GM23338 (cell line): ENCODE measurements around the gene PLEKHA8.

Source experiments
- CREB1 ChIP-seq: fragments of 250-450 bp; sonication (Bioruptor Pico); IDR thresholded peaks from 2 replicates; pipeline ENCODE4 v1.5.0; 2020; ENCODE audit warnings: low read depth, mild to moderate bottlenecking, moderate library complexity
- CTCF ChIP-seq, 2 experiments: fragments of 200-600 bp in 1 of 2; sonication (generic) in 1 of 2; conservative IDR thresholded peaks; 2 replicates each; pipeline versions ENCODE4 v1.5.1 to v1.6.1; 2016 to 2017; ENCODE audit warnings: antibody characterized with exemption in 2 of 2, low read depth in 2 of 2, mild to moderate bottlenecking in 2 of 2, moderate library complexity in 1 of 2
- ETS1 ChIP-seq: IDR thresholded peaks from 2 replicates; pipeline ENCODE4 v1.6.1; 2016; ENCODE audit warnings: antibody characterized with exemption
- EZH2 ChIP-seq: fragments of 200-600 bp; sonication (generic); IDR thresholded peaks from one replicate; pipeline ENCODE4 v1.8.0; 2017; ENCODE audit warnings: antibody characterized with exemption, mild to moderate bottlenecking, low read depth; ENCODE audit not compliant: unreplicated experiment
- EZH2phosphoT487 ChIP-seq: fragments of 200-600 bp; sonication (generic); IDR thresholded peaks from one replicate; pipeline ENCODE4 v1.8.1; 2018; ENCODE audit warnings: antibody characterized with exemption; ENCODE audit not compliant: unreplicated experiment
- JUNB ChIP-seq: IDR thresholded peaks from one replicate; pipeline ENCODE4 v1.6.1; 2016; ENCODE audit warnings: antibody characterized with exemption; ENCODE audit not compliant: unreplicated experiment
- NANOG ChIP-seq: IDR thresholded peaks from 2 replicates; pipeline ENCODE4 v1.6.1; 2016; ENCODE audit warnings: antibody characterized with exemption, borderline replicate concordance
- POLR2AphosphoS5 ChIP-seq: IDR thresholded peaks from 2 replicates; pipeline ENCODE4 v1.6.1; 2016; ENCODE audit warnings: antibody characterized with exemption, low read depth
- REST ChIP-seq: IDR thresholded peaks from one replicate; pipeline ENCODE4 v1.6.1; 2018; ENCODE audit warnings: antibody characterized with exemption; ENCODE audit not compliant: unreplicated experiment
- ZNF114 ChIP-seq: fragments of 250-450 bp; sonication (Bioruptor Pico); IDR thresholded peaks from 2 replicates; pipeline ENCODE4 v1.5.0; 2020; ENCODE audit warnings: mild to moderate bottlenecking, moderate library complexity
- ZNF331 ChIP-seq: fragments of 250-450 bp; sonication (Bioruptor Pico); IDR thresholded peaks from 2 replicates; pipeline ENCODE4 v1.5.0; 2020; ENCODE audit warnings: low read depth, mild to moderate bottlenecking, moderate library complexity

- TF ChIP-seq CTCF (conservative IDR thresholded peaks at IDR 0.05; ENCODE audit: low read depth in 2 of 2) (no peak), POLR2AphosphoS5 (no peak), REST (no peak), JUNB (no peak), EZH2 (no peak), CREB1 (CRISPR knock-in tag) (no peak), EZH2phosphoT487 (no peak), ZNF331 (no peak), NANOG (no peak), ETS1 (no peak), ZNF114 (no peak)
Measured at GRCh38 chr7:30078280-30078679, 50.1 kb downstream of the PLEKHA8 start.
